Measurements from ENCODE around the gene PAGR1.
A peak's percentile ranks its signal among the peaks of the same experiment; 100 is the strongest.

The PAGR1 gene

GRCh38 chr16:29812754-29813643 is 3.0 kb upstream of the PAGR1 start:
- CTCF ChIA-PET, result interaction anchor here (1.0 to 2.5 kb wide), 2 partner anchors 193 to 219 kb away, joined by 3 to 11 read pairs; no protein-coding TSS in a partner anchor
- DNase-seq (ENCODE audit: low read depth, low spot score), result no peak
- POLR2A ChIA-PET, result interaction anchor here (0.5 kb wide), 1 partner anchor 87 kb away, joined by 4 read pairs; the partner anchor contains the start of gene ASPHD1
- peak overlapping the region; percentile 72 for H3K4me3 ChIP-seq (ENCODE audit: low read depth, low read length)
- TF ChIP-seq CTCF (IDR thresholded peaks at IDR 0.05; ENCODE audit: insufficient read depth, low read length, missing control alignments), result no peak

- no peak overlapping the region; the same call in none of the 2 replicates for H3K4me3 ChIP-seq (ENCODE audit: low read depth, low read length)
- ChIA-PET CTCF (interaction anchor here (1.0 kb wide), 1 partner anchor 192 kb away, joined by 3 read pairs; no protein-coding TSS in a partner anchor), POLR2A (no interaction called here)
- DNase-seq (ENCODE audit: low read depth, low spot score), result no peak
- no peak for TF ChIP-seq CTCF (IDR thresholded peaks at IDR 0.05; ENCODE audit: insufficient read depth, low read length, missing control alignments)
Measured at GRCh38 chr16:29813644-29814562, 2.0 kb upstream of the PAGR1 start.

GRCh38 chr16:29814592-29814991 is 1.4 kb upstream of the PAGR1 start:
- POLR2A ChIA-PET, result no interaction called here
- CTCF ChIA-PET, result no interaction called here
- H3K4me3 ChIP-seq (ENCODE audit: low read depth, low read length), result peak overlapping the region; percentile 85

GRCh38 chr16:29815032-29815721 is 775 bp upstream of the PAGR1 start:
- ChIA-PET CTCF (interaction anchor here (0.6 to 3.4 kb wide), 9 partner anchors 8 to 157 kb away, joined by 3 to 32 read pairs (median 4); partner anchors contain the start of genes KIF22 and MAZ), POLR2A (interaction anchor here (0.6 to 2.1 kb wide), 8 partner anchors 8 to 204 kb away, joined by 3 to 25 read pairs (median 4); partner anchors contain the start of genes CDIPT and MAZ)
- peak overlapping the region; percentile 85 for H3K4me3 ChIP-seq (ENCODE audit: low read depth, low read length)
- DNase-seq (ENCODE audit: low read depth, low spot score), result no peak
- no peak for TF ChIP-seq CTCF (IDR thresholded peaks at IDR 0.05; ENCODE audit: insufficient read depth, low read length, missing control alignments)

More at GRCh38 chr16:29814592-29814991, 1.4 kb upstream of the PAGR1 start:
- TF ChIP-seq CTCF (IDR thresholded peaks at IDR 0.05; ENCODE audit: insufficient read depth, low read length, missing control alignments), result no peak
- no peak for DNase-seq (ENCODE audit: low read depth, low spot score)

GRCh38 chr16:29816694-29817441 is 916 bp downstream of the PAGR1 start:
- TF ChIP-seq CTCF (IDR thresholded peaks at IDR 0.05; ENCODE audit: insufficient read depth, low read length, missing control alignments), result peak; percentile 8
- ChIA-PET CTCF (interaction anchor here (0.7 to 3.4 kb wide), 6 partner anchors 9 to 117 kb away, joined by 4 to 32 read pairs (median 6); partner anchors contain the start of gene MAZ), POLR2A (interaction anchor here (0.6 to 2.1 kb wide), 6 partner anchors 10 to 677 kb away, joined by 3 to 25 read pairs (median 4); partner anchors contain the start of genes ASPHD1, CDIPT and MAZ)
- peak overlapping the region; percentile 85 for H3K4me3 ChIP-seq (ENCODE audit: low read depth, low read length)
- no peak for DNase-seq (ENCODE audit: low read depth, low spot score)

Measured in AG04449 (cell line).